IPS-15b (cell line): Measurements from ENCODE around the gene PRCP.

Experiments used
- H3K27me3 ChIP-seq: one replicate; pipeline ENCODE4 v1.6.1; 2013; ENCODE audit warnings: low read length; ENCODE audit not compliant: control insufficient read depth, insufficient read depth
- H3K36me3 ChIP-seq: one replicate; pipeline ENCODE4 v1.6.1; 2013; ENCODE audit warnings: low read length; ENCODE audit not compliant: control insufficient read depth, insufficient read depth
- H3K4me1 ChIP-seq: one replicate; pipeline ENCODE4 v1.6.1; 2013; ENCODE audit warnings: mild to moderate bottlenecking, low read length; ENCODE audit not compliant: control insufficient read depth, insufficient read depth
- H3K4me3 ChIP-seq: one replicate; pipeline ENCODE4 v1.5.1; 2013; ENCODE audit warnings: low read depth, low read length
- H3K9ac ChIP-seq: one replicate; pipeline ENCODE4 v1.6.1; 2013; ENCODE audit warnings: low read depth, mild to moderate bottlenecking, low read length
- H3K9me3 ChIP-seq: one replicate; pipeline ENCODE4 v1.6.1; 2013; ENCODE audit warnings: mild to moderate bottlenecking, low read length; ENCODE audit not compliant: control insufficient read depth, insufficient read depth

Gene PRCP

DNA sequence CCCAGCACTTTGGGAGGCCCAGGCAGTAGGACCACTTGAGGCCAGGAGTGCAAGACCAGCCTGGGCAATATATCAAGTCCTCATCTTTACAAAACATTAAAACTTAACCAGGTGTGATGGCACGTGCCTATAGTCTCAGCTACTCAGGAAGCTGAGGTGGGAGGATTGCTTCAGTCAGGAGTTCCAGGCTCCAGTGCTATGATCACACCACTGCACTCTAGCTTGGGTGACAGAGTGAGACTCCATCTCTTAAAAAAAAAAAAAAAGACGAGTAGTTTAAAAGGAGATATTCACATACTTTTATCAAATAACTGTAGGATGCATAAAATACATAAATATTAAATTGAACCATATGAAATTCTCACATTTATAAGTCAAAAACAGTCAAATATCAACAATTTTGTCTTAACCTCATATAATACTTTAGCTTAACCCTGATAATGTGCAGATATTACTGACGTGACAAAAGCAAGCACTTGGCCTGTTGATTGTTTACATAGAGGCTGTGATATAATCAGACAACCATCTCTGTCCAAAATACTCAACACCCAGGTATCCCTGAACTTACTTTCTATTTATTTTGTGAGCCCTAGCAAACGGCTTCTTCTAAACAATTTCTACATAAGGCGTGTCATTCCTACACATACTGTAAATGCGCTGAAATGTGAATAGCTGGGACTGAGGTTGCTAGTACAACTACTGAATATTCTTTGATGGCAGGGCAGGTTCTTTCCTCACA, 57.0 kb downstream of the PRCP start:
- no peaks in the 10 kb centered on the region for H3K36me3 ChIP-seq
- no peaks in the 10 kb centered on the region for H3K9me3 ChIP-seq

DNA sequence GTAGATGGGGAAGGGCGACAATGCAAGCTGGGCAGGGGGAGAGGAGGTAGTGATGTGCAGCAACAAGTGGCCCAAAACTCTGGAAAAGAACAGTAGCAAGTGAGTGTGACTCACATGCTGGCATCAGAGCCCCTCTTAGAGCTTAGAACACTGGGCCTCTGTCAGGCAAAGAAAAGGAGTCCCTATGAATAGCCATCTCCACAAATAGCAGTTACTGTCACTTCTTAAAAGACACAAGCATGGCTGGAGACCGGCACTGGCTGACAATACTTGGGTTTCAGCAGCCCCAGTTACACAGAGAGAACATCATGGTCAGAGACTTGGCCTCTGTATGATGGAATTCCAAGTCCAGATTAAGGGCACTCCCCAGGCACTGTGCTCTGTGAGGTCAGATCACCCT, 58.2 kb downstream of the PRCP start:
- Histone ChIP-seq H3K4me3 (no peak overlapping the region), H3K36me3 (no peaks in the 10 kb centered on the region)

More for the DNA sequence above, 57.0 kb downstream of the PRCP start:
- Histone ChIP-seq H3K4me1 (no peaks in the 10 kb centered on the region), H3K4me3 (no peak overlapping the region), H3K9ac (no peak overlapping the region), H3K27me3 (no peaks in the 10 kb centered on the region)

DNA sequence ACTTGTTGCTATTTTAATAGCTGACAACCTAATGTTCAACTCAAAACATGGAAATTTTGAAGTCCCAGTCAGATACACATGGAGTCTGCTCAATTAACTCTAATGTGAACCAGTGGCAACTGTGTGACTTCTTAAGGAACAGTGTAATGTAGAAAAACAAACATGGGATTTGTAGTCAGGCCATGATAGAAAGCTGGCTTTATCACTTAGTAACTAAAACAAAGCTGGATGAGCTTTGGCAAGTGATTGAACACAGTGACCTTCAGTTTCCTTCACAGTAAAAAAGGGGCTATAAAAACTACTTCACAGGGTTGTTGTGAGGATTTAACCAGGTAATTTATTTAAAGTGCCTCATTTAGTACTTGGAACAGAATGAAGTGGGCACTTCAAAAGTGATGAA, 62.6 kb downstream of the PRCP start:
- Histone ChIP-seq H3K27me3 (no peaks in the 10 kb centered on the region), H3K36me3 (no peaks in the 10 kb centered on the region), H3K4me1 (no peaks in the 10 kb centered on the region), H3K9ac (no peak overlapping the region), H3K9me3 (no peaks in the 10 kb centered on the region), H3K4me3 (no peak overlapping the region)

More for the DNA sequence above, 58.2 kb downstream of the PRCP start:
- no peaks in the 10 kb centered on the region for H3K27me3 ChIP-seq
- H3K9me3 ChIP-seq: no peaks in the 10 kb centered on the region
- H3K4me1 ChIP-seq: no peaks in the 10 kb centered on the region
- H3K9ac ChIP-seq: no peak overlapping the region

DNA sequence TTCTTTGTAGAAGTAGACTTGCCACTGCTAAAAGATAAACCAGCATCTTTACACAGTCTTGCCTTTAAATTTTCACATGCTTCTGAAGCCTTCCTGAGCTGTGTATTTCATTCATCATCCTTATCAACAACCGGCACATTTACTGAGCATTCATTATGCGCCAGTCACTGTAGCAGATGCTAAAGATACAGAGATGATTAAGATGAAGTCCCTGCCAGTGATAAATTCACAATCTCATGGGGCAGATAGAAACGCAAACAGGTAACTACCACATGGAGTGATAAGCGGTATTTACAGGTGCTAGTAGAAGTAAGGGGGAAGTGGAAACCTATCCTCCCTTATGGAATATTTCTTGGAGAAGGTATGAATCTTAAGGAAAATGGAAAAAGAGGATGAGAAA, 67.2 kb downstream of the PRCP start:
- Histone ChIP-seq H3K9me3 (no peaks in the 10 kb centered on the region), H3K27me3 (no peaks in the 10 kb centered on the region), H3K4me1 (peaks cover 5% of the 10 kb centered on the region), H3K9ac (no peak overlapping the region), H3K4me3 (no peak overlapping the region), H3K36me3 (no peaks in the 10 kb centered on the region)

DNA sequence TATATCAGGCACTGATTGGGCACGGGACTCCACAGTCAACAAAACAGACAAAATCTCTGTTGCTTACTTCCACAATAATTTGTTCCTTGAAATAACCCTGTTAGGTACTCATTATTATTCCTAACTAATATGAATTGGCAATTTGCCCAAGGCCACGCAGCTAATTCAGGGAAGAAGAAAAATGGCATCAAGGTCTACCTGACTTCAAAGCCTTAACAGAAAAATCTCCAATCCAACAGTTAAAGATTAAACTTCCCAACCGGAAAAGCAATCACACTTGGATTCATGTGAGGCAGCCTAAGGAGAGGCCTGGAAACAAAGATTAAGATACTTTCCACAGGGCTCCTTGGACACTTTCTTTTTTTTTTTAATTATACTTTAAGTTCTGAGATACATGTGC, 68.9 kb downstream of the PRCP start:
- H3K36me3 ChIP-seq: no peaks in the 10 kb centered on the region
- H3K9me3 ChIP-seq: no peaks in the 10 kb centered on the region
- no peak overlapping the region for H3K4me3 ChIP-seq
- H3K27me3 ChIP-seq: no peaks in the 10 kb centered on the region
- H3K9ac ChIP-seq: no peak overlapping the region
- peaks cover 5% of the 10 kb centered on the region for H3K4me1 ChIP-seq

DNA sequence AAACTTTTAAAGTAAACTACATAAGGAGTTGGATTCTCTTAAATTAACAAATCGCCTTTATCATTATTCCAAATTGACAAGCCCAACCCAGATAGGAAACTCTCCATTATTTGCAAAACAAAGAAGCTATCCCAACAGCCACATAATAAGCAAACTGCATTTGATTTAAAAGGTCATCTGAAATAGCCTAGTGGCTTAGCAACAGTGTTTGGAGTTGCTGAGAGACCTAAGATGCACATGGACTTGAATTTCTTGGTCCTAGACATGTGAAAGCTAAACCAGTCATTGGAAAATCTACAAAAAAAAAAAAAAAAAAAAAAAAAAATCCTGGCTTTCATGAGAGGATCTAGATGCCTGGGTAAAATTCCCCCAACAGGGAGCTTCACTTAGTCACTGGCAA, 69.5 kb downstream of the PRCP start:
- no peaks in the 10 kb centered on the region for H3K36me3 ChIP-seq
- peaks cover 5% of the 10 kb centered on the region for H3K4me1 ChIP-seq
- H3K9ac ChIP-seq: no peak overlapping the region
- H3K4me3 ChIP-seq: no peak overlapping the region
- no peaks in the 10 kb centered on the region for H3K9me3 ChIP-seq
- H3K27me3 ChIP-seq: no peaks in the 10 kb centered on the region

DNA sequence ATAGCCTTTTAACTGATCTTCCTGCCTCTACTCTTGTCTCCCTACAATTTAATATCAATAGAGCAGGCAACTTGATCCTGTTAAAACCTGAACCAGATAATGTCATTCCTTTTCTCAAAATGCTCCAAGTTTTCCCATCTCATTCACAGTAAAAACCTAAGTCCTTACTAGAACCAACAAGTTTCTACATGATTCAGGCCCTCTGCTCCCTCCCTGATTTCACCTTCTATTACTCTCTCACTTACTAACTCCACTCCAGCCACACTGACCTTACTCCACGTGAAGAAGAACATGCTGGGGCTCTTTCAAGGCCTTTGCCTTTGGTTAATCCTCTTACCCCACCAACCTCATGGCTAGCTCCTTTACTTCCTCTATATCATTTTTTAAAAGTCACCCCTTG, 71.1 kb downstream of the PRCP start:
- Histone ChIP-seq H3K4me3 (no peak overlapping the region), H3K4me1 (peaks cover 5% of the 10 kb centered on the region), H3K9ac (no peak overlapping the region), H3K36me3 (no peaks in the 10 kb centered on the region), H3K9me3 (no peaks in the 10 kb centered on the region), H3K27me3 (no peaks in the 10 kb centered on the region)

DNA sequence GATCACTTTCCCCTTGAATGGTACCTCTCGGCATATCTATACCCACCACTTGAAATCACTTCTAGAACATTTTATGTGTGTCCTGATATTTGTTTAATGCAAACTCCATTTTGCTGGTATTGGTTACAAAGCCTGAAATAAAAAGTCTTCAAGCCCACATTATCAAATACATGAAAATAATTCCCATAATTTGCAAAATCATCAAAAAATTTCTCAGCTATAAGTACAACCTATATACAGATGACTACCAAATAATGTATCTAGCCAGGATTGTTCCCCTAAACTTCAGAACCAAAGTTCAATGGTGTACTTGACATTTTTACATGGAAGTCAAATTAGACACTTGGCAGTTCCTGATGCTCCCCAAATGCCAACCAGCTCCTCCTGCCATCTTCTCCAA, 71.8 kb downstream of the PRCP start:
- Histone ChIP-seq H3K4me3 (no peak overlapping the region), H3K9me3 (no peaks in the 10 kb centered on the region), H3K36me3 (no peaks in the 10 kb centered on the region), H3K9ac (no peak overlapping the region), H3K27me3 (no peaks in the 10 kb centered on the region), H3K4me1 (peaks cover 5% of the 10 kb centered on the region)

DNA sequence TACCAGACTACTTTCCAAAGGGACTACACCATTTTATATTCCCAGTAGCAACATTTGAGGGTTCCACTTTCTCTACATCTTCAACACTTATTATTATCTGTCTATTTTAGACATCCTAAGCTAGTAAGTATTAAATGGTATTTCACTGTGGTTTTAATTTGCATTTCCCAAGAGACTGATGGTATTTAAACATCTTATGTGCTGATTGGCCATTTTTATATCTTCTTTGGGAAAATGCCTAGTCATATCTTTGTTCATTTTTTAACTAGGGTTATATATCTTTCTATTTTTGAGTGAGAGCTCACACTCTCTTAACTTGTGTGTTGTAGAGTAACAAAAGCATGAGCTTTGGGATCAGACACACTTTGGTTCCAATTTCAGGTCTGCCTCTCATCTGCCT, 73.7 kb downstream of the PRCP start:
- Histone ChIP-seq H3K36me3 (no peaks in the 10 kb centered on the region), H3K4me1 (peaks cover 5% of the 10 kb centered on the region), H3K4me3 (no peak overlapping the region), H3K27me3 (no peaks in the 10 kb centered on the region), H3K9me3 (no peaks in the 10 kb centered on the region), H3K9ac (no peak overlapping the region)

DNA sequence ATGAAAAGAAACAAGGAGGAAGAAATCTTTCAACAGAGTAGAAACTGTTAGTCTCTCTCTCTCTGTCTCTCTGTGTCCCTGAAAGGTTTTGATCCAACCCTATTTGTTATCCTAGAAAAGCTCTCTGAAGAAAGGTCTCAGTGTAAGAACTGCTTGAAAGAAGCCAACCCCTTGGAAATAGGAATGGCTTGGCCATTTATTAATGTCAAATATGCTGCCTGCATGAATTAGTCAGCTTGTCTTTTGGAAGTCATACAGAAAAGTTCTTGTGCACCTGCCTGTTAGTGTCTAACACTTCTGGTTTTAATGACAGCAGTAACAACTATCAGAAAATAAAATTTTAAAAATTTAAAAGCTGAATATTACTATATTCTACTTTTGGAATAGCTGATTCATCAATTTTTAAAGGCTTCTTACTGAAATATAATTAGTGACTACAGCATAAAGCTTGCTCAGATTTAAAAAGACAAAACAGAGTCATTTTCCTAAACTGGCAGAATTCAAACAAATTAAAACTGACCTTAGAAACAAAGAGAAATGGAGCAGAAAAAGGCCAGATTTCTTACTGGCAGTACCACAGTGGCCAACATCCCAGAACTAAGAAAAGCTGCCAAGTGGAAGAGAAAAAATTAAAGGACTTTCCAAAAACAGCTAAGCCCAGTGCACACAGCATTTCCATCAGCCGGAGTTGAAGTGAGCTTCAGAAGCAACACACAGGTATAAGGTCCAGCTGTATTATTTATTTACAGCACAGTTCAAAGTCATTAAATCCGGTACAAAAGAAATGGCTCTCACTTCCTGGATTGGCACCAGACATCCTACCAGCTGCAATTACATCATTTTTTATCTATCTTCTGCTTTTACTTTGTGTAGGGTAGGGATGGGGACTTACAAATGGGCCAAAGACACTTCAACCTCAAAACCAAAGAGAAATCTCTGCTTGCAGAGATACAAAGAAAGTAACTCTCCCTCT, 76.3 kb downstream of the PRCP start:
- Histone ChIP-seq H3K27me3 (no peaks in the 10 kb centered on the region), H3K9ac (no peak overlapping the region), H3K4me1 (no peaks in the 10 kb centered on the region), H3K9me3 (no peaks in the 10 kb centered on the region), H3K4me3 (no peak overlapping the region), H3K36me3 (no peaks in the 10 kb centered on the region)

DNA sequence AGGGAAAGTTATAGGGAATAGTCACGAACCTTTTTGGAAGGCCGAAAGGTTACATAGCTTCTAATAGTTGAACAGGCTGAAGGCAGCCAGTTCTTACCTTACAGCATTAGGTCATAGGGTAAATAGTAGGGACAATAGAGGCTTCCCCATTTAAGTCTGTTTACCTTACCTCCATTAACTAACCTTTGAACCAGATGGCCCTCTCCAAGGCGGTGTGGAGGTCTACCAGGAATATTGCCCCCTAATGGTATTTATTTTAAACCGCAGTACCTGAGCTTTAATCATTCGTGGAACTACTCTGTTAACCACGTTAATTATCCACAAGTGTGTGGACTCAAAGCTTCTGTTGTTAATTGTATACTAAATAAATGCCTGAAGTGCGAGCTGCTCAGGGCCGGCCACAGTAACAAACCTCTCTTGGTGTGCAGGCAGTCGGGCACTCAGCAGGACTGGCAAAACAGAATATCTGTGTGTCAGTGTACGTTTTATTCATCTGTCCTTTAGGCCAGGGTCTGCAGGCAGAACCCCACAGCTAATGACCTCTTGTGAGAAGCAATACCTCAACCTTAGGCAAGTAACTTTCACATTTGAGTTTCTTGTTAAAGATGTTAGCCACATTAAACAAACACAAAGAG, 81.7 kb downstream of the PRCP start:
- H3K9me3 ChIP-seq: no peaks in the 10 kb centered on the region
- no peak overlapping the region for H3K9ac ChIP-seq
- H3K36me3 ChIP-seq: no peaks in the 10 kb centered on the region
- H3K4me3 ChIP-seq: no peak overlapping the region
- peaks cover 7% of the 10 kb centered on the region for H3K4me1 ChIP-seq
- H3K27me3 ChIP-seq: no peaks in the 10 kb centered on the region
